Fibroblast of lung (primary cell): Measurements from ENCODE around the gene ROR2. TPM values are rescaled to one million over a fixed set of nuclear protein-coding genes. Genes with fewer than 3 reads are reported as not detected.

Source experiments
- DNase-seq, 2 donors: peaks; one replicate each; pipeline versions ENCODE4 v3.0.0 to v3.0.0-alpha.2; 2010; ENCODE audit warnings: low read depth in 2 of 2
- H2AFZ ChIP-seq: 2 replicates; pipeline ENCODE4 v1.5.1; 2012; ENCODE audit warnings: low read length, control low read depth, inconsistent platforms
- H3K27ac ChIP-seq: 2 replicates; pipeline ENCODE4 v1.5.1; 2011; ENCODE audit warnings: low read length, control low read depth; ENCODE audit not compliant: insufficient read depth
- H3K27me3 ChIP-seq: 2 replicates; pipeline ENCODE4 v1.5.1; 2011; ENCODE audit warnings: mild to moderate bottlenecking, low read length; ENCODE audit not compliant: control insufficient read depth, insufficient read depth
- H3K36me3 ChIP-seq: 2 replicates; pipeline ENCODE4 v1.5.1; 2011; ENCODE audit warnings: low read length; ENCODE audit not compliant: control insufficient read depth, insufficient read depth
- H3K4me1 ChIP-seq: 2 replicates; pipeline ENCODE4 v1.5.1; 2011; ENCODE audit warnings: low read length; ENCODE audit not compliant: control insufficient read depth, insufficient read depth; ENCODE audit errors: extremely low read depth
- H3K4me2 ChIP-seq: 2 replicates; pipeline ENCODE4 v1.5.1; 2011; ENCODE audit warnings: low read length, control low read depth; ENCODE audit not compliant: insufficient read depth; ENCODE audit errors: extremely low read depth
- H3K4me3 ChIP-seq, 4 experiments: fragments of 200-600 bp in 1 of 4; sonication (generic) in 1 of 4; replicated peaks in 1 of 4; 2 replicates each; pipeline ENCODE4 v1.5.1; 2011 to 2016; ENCODE audit warnings: low read length in 4 of 4, low read depth in 3 of 4, mild to moderate bottlenecking in 3 of 4, control low read depth in 2 of 4, inconsistent platforms in 1 of 4, mixed read lengths in 1 of 4; ENCODE audit not compliant: insufficient read depth in 1 of 4; ENCODE audit errors: control extremely low read depth in 1 of 4
- H3K79me2 ChIP-seq: 2 replicates; pipeline ENCODE4 v1.5.1; 2012; ENCODE audit warnings: mild to moderate bottlenecking, low read length, inconsistent platforms; ENCODE audit not compliant: control insufficient read depth, insufficient read depth
- H3K9ac ChIP-seq: 2 replicates; pipeline ENCODE4 v1.5.1; 2011; ENCODE audit warnings: mild to moderate bottlenecking, low read length, control low read depth; ENCODE audit not compliant: insufficient read depth
- H3K9me3 ChIP-seq: 2 replicates; pipeline ENCODE4 v1.5.1; 2012; ENCODE audit warnings: low read depth, low read length; ENCODE audit not compliant: control insufficient read depth, insufficient read depth
- H4K20me1 ChIP-seq: 2 replicates; pipeline ENCODE4 v1.5.1; 2011; ENCODE audit warnings: low read length; ENCODE audit not compliant: control insufficient read depth, insufficient read depth; ENCODE audit errors: extremely low read depth
- CTCF ChIP-seq, 2 donors: IDR thresholded peaks in 1 of 2; conservative IDR thresholded peaks in 1 of 2; 1 replicate in 1 of 2; 2 replicates in 1 of 2; pipeline ENCODE4 v1.5.1; 2011 to 2012; ENCODE audit warnings: low read length in 2 of 2, control low read depth in 1 of 2, inconsistent platforms in 1 of 2, low read depth in 1 of 2, mild to moderate bottlenecking in 1 of 2
- EZH2 ChIP-seq: IDR thresholded peaks from 2 replicates; pipeline ENCODE4 v1.5.1; 2012; ENCODE audit warnings: low read length, control low read depth, mild to moderate bottlenecking; ENCODE audit errors: missing control alignments
- polyA plus RNA-seq, 2 donors: library from polyadenylated mRNA; depleted of rRNA in 1 of 2; stranded (reverse) in 1 of 2; unstranded in 1 of 2; fragments of >200 nt; gene quantifications; 2 replicates each; pipeline ENCODE4 v1.2.1, GENCODE V29; 2011 to 2012; ENCODE audit warnings: missing spikeins in 1 of 2
- total RNA-seq: library from RNA; depleted of rRNA; stranded (reverse); fragments of >200 nt; gene quantifications from 2 replicates; pipeline ENCODE4 v1.2.1, GENCODE V29; 2014

ROR2 gene
- total and polyA plus RNA-seq, 2 donors (not counting 1 experiment from before 2014, with no cell fraction given): 2.3 to 27.9 TPM

GRCh38 chr9:91958174-91958573 lies 8.1 kb upstream of the ROR2 start:
- no peak for DNase-seq
- Histone ChIP-seq H2AFZ (no peak overlapping the region), H3K36me3 (no peaks in the 10 kb centered on the region), H4K20me1 (no peaks in the 10 kb centered on the region), H3K9me3 (no peaks in the 10 kb centered on the region), H3K9ac (no peak overlapping the region), H3K27me3 (no peaks in the 10 kb centered on the region), H3K4me3 (no peak overlapping the region), H3K4me1 (peaks cover 2% of the 10 kb centered on the region), H3K79me2 (no peaks in the 10 kb centered on the region), H3K27ac (no peak overlapping the region), H3K4me2 (no peak overlapping the region)
- no peak for TF ChIP-seq EZH2
- no peak for TF ChIP-seq CTCF (conservative IDR thresholded peaks at IDR 0.05 in 1 of 2, IDR thresholded peaks at IDR 0.05 in 1 of 2; ENCODE audit: low read depth in 1 of 2, low read length in 2 of 2)

- H3K79me2 ChIP-seq: no peaks in the 10 kb centered on the region
- no peak for TF ChIP-seq EZH2
- TF ChIP-seq CTCF (conservative IDR thresholded peaks at IDR 0.05 in 1 of 2, IDR thresholded peaks at IDR 0.05 in 1 of 2; ENCODE audit: low read depth in 1 of 2, low read length in 2 of 2): peak; percentile 78 to 88
- H3K9ac ChIP-seq: no peak overlapping the region
- peaks cover 5% of the 10 kb centered on the region for H3K4me1 ChIP-seq
- no peaks in the 10 kb centered on the region for H3K36me3 ChIP-seq
- no peaks in the 10 kb centered on the region for H3K9me3 ChIP-seq
- no peaks in the 10 kb centered on the region for H4K20me1 ChIP-seq
- H2AFZ ChIP-seq: peak overlapping the region; percentile 89
- peak overlapping the region; percentile 31 to 37 (median 34) for H3K4me3 ChIP-seq
- H3K4me2 ChIP-seq: peak overlapping the region; percentile 94
- DNase-seq: peak; percentile 82 to 88
- H3K27ac ChIP-seq: peak overlapping the region; percentile 78
- H3K27me3 ChIP-seq: no peaks in the 10 kb centered on the region
Observed at GRCh38 chr9:91954841-91955471, 4.9 kb upstream of the ROR2 start.

GRCh38 chr9:91953718-91954117 lies 3.7 kb upstream of the ROR2 start:
- TF ChIP-seq EZH2 (no peak), CTCF (conservative IDR thresholded peaks at IDR 0.05 in 1 of 2, IDR thresholded peaks at IDR 0.05 in 1 of 2; ENCODE audit: low read depth in 1 of 2, low read length in 2 of 2) (no peak)
- H2AFZ ChIP-seq: no peak overlapping the region
- no peak overlapping the region for H3K27ac ChIP-seq
- no peaks in the 10 kb centered on the region for H3K27me3 ChIP-seq
- H3K4me1 ChIP-seq: peaks cover 5% of the 10 kb centered on the region
- DNase-seq: no peak
- H3K4me3 ChIP-seq: no peak overlapping the region
- H3K79me2 ChIP-seq: no peaks in the 10 kb centered on the region
- no peaks in the 10 kb centered on the region for H4K20me1 ChIP-seq
- H3K9me3 ChIP-seq: no peaks in the 10 kb centered on the region
- no peaks in the 10 kb centered on the region for H3K36me3 ChIP-seq
- no peak overlapping the region for H3K9ac ChIP-seq
- H3K4me2 ChIP-seq: no peak overlapping the region
